ENCODE measurements around the gene LDLRAD3. TPM values are rescaled to one million over a fixed set of nuclear protein-coding genes. Genes with fewer than 3 reads are reported as not detected.

The LDLRAD3 gene
- polyA plus RNA-seq, 1 of the 3 experiments (the other 2 are of a cell fraction): 10.6 TPM

- Histone ChIP-seq H2AFZ (ENCODE audit: low read depth) (no peak overlapping the region), H3K9ac (no peak overlapping the region), H4K20me1 (ENCODE audit: insufficient read depth) (no peaks in the 10 kb centered on the region), H3K36me3 (replicated peaks in 1 of 2; ENCODE audit: control insufficient read depth in 1 of 2, insufficient read depth in 2 of 2, low read length in 1 of 2) (no peaks in the 10 kb centered on the region), H3K27me3 (ENCODE audit: insufficient read depth) (no peaks in the 10 kb centered on the region), H3K27ac (ENCODE audit: low read depth in 2 of 2, low read length in 1 of 2) (peak overlapping the region in 1 of 2 experiments; percentile 73; a peak in 2 of 4 replicates), H3K4me3 (ENCODE audit: low read depth in 2 of 2, low read length in 1 of 2) (no peak overlapping the region), H3K9me2 (no peaks in the 10 kb centered on the region), H3K79me2 (ENCODE audit: insufficient read depth) (0 out of 2 replicates have a peak, but pooled peaks cover 4% of the 10 kb centered on the region), H3F3A (replicated peaks; ENCODE audit: insufficient read depth) (no peaks in the 10 kb centered on the region), H3K9me3 (no peaks in the 10 kb centered on the region), H3K4me2 (no peak overlapping the region), H3K4me1 (ENCODE audit: control insufficient read depth in 1 of 2, insufficient read depth in 2 of 2, low read depth in 1 of 2, low read length in 1 of 2) (peaks cover 12 to 20% of the 10 kb centered on the region in 2 experiments; a peak in 3 of 4 replicates)
- ChIA-PET CTCF (interaction anchor here (1.0 to 7.8 kb wide), 6 partner anchors 11 to 458 kb away, joined by 3 to 65 read pairs (median 6); no protein-coding TSS in a partner anchor), POLR2A (no interaction called here)
- peak; percentile 69 for DNase-seq
- WGBS (ENCODE audit: low lambda C conversion rate): 52% methylated on average over 6 of the region's 9 CpGs
- TF ChIP-seq GATA2 (CRISPR knock-in tag; IDR thresholded peaks at IDR 0.05): no peak
- TF ChIP-seq RAD21 (IDR thresholded peaks at IDR 0.05; ENCODE audit: low read length): peak; percentile 24; the same call in 1 of the 2 replicates
- TF ChIP-seq YY1 (IDR thresholded peaks at IDR 0.05; ENCODE audit: low read depth): no peak
- TF ChIP-seq SMC3 (IDR thresholded peaks at IDR 0.05; ENCODE audit: low read depth, low read length): no peak
- TF ChIP-seq TCF12 (IDR thresholded peaks at IDR 0.05): peak; percentile 66
- no peak for TF ChIP-seq REST (IDR thresholded peaks at IDR 0.05; ENCODE audit: low read depth, low read length)
- TF ChIP-seq NRF1 (IDR thresholded peaks at IDR 0.05; ENCODE audit: low read depth, low read length): no peak
- no peak; the same call in 1 of the 2 replicates for TF ChIP-seq FOSL2 (IDR thresholded peaks at IDR 0.05; ENCODE audit: borderline replicate concordance, low read depth)
- TF ChIP-seq POLR2AphosphoS5 (IDR thresholded peaks at IDR 0.05; ENCODE audit: low read depth, low read length): no peak
- TF ChIP-seq GABPA (IDR thresholded peaks at IDR 0.05; ENCODE audit: low read depth): no peak
- no peak for TF ChIP-seq ELF1 (IDR thresholded peaks at IDR 0.05)
- TF ChIP-seq EP300 (IDR thresholded peaks at IDR 0.05; ENCODE audit: borderline replicate concordance in 1 of 2, low read depth in 1 of 2, low read length in 1 of 2): peak in 1 of 2 experiments; percentile 61; a peak in 2 of 4 replicates
- TF ChIP-seq MAX (IDR thresholded peaks at IDR 0.05; ENCODE audit: low read depth): 0 out of 2 replicates have a peak, but pooled peaks have one; percentile 33
- 0 out of 2 replicates have a peak, but pooled peaks have one; percentile 39 for TF ChIP-seq SIN3A (IDR thresholded peaks at IDR 0.05; ENCODE audit: borderline replicate concordance, low read depth, low read length)
- peak; percentile 38 for TF ChIP-seq CHD2 (IDR thresholded peaks at IDR 0.05; ENCODE audit: low read length, partially characterized antibody)
- TF ChIP-seq TEAD4 (IDR thresholded peaks at IDR 0.05; ENCODE audit: borderline replicate concordance, insufficient read depth): no peak
- TF ChIP-seq FOXJ3 (CRISPR knock-in tag; IDR thresholded peaks at IDR 0.05): peak; percentile 50; the same call in 1 of the 2 replicates
- no peak for TF ChIP-seq RFX5 (IDR thresholded peaks at IDR 0.05; ENCODE audit: low read length)
- TF ChIP-seq CTCF (IDR thresholded peaks at IDR 0.05): no peak
- TF ChIP-seq MXI1 (IDR thresholded peaks at IDR 0.05; ENCODE audit: low read depth, low read length): peak; percentile 93
- TF ChIP-seq RCOR1 (IDR thresholded peaks at IDR 0.05; ENCODE audit: low read length): peak; percentile 62; the same call in 1 of the 2 replicates
- no peak for TF ChIP-seq NFIC (IDR thresholded peaks at IDR 0.05; ENCODE audit: borderline replicate concordance)
- no peak for TF ChIP-seq IRF3 (IDR thresholded peaks at IDR 0.05; ENCODE audit: low read depth, low read length)
- TF ChIP-seq MEF2A (IDR thresholded peaks at IDR 0.05; ENCODE audit: borderline replicate concordance, low read depth): no peak
- TF ChIP-seq ZBTB33 (IDR thresholded peaks at IDR 0.05; ENCODE audit: borderline replicate concordance, low read depth): no peak
These were observed 129.7 kb downstream of the LDLRAD3 start for GRCh38 chr11:36073411-36074203.

Data from SK-N-SH (cell line).